HepG2 (cell line): Measurements from ENCODE around the gene CDCP1. TPM values are rescaled to one million over a fixed set of nuclear protein-coding genes. Genes with fewer than 3 reads are reported as not detected.

Source experiments
- ATAC-seq: fragments of 200-7000 bp; cut with Tn5 transposase; 3 replicates; pipeline ENCODE4 v1.9.1; 2020; ENCODE audit warnings: mild to moderate bottlenecking, moderate library complexity
- BruUV-seq: library from RNA; stranded (reverse); fragments of 400-500 nt; replicated peaks from 2 replicates; lab custom pipeline; 2021; lab: Mats Ljungman, UMichigan
- CTCF ChIA-PET: fragments of 300-600 bp; formaldehyde crosslinking; extraction: SDS; loops from one replicate; lab custom pipeline; 2021; ENCODE audit warnings: low total read pairs, inconsistent platforms, low intra/inter-chr PET ratio; lab: Yijun Ruan, JAX
- POLR2A ChIA-PET: fragments of 350-600 bp; sonication (Branson Sonifier 250); formaldehyde crosslinking; loops from one replicate; lab custom pipeline; 2020; ENCODE audit warnings: antibody characterized with exemption, inconsistent platforms; lab: Yijun Ruan, JAX
- DNase-seq: peaks from one replicate; pipeline ENCODE4 v3.0.0-alpha.2; 2015; ENCODE audit warnings: low spot score
- FAIRE-seq: peaks from 3 replicates; lab custom pipeline; 2011; peaks lifted over from hg19 to GRCh38; lab: Jason Lieb, UNC
- H2AFZ ChIP-seq: one replicate; pipeline ENCODE4 v1.6.1; 2011; ENCODE audit warnings: low read length, inconsistent platforms
- H3K27ac ChIP-seq: fragments of 300-600 bp; 3 replicates; pipeline ENCODE4 v1.8.0; 2011; ENCODE audit warnings: mixed run types, mild to moderate bottlenecking, mixed read lengths, low read length, inconsistent platforms; ENCODE audit not compliant: insufficient read depth; ENCODE audit errors: extremely low read length
- H3K27me3 ChIP-seq, 2 experiments: fragments of 200-600 bp in 1 of 2; 2 replicates in 1 of 2; 3 replicates in 1 of 2; pipeline versions ENCODE4 v1.6.0 to v1.8.0; 2011; ENCODE audit warnings: low read length in 2 of 2, mild to moderate bottlenecking in 2 of 2, moderate library complexity in 2 of 2, inconsistent platforms in 1 of 2; ENCODE audit not compliant: insufficient read depth in 2 of 2, control insufficient read depth in 1 of 2
- H3K36me3 ChIP-seq, 2 experiments: fragments of 200-600 bp in 1 of 2; replicated peaks in 1 of 2; 2 replicates in 1 of 2; 3 replicates in 1 of 2; pipeline versions ENCODE4 v1.5.1 to v1.8.0; 2011; ENCODE audit warnings: low read length in 2 of 2, inconsistent platforms in 1 of 2; ENCODE audit not compliant: insufficient read depth in 2 of 2, control insufficient read depth in 1 of 2
- H3K4me1 ChIP-seq: 2 replicates; pipeline ENCODE4 v1.5.1; 2012; ENCODE audit warnings: low read length, inconsistent platforms; ENCODE audit not compliant: insufficient read depth
- H3K4me2 ChIP-seq: 2 replicates; pipeline ENCODE4 v1.6.0; 2011; ENCODE audit warnings: low read depth, low read length, inconsistent platforms
- H3K4me3 ChIP-seq, 3 experiments: fragments of 200-600 bp in 1 of 3; sonication (generic), shearing (Covaris generic) in 1 of 3; replicated peaks in 1 of 3; 2 replicates each; pipeline ENCODE4 v1.5.1; 2011 to 2016; ENCODE audit warnings: low read length in 3 of 3, inconsistent platforms in 2 of 3, low read depth in 2 of 3, mild to moderate bottlenecking in 2 of 3, control low read depth in 1 of 3, mixed read lengths in 1 of 3; ENCODE audit not compliant: insufficient read depth in 1 of 3
- H3K79me2 ChIP-seq: one replicate; pipeline ENCODE4 v1.6.1; 2011; ENCODE audit warnings: low read length, inconsistent platforms; ENCODE audit not compliant: insufficient read depth
- H3K9ac ChIP-seq: 2 replicates; pipeline ENCODE4 v1.6.0; 2011; ENCODE audit warnings: mild to moderate bottlenecking, low read depth, low read length, inconsistent platforms; ENCODE audit not compliant: insufficient read depth
- H3K9me3 ChIP-seq: 2 replicates; pipeline ENCODE4 v1.5.1; 2012; ENCODE audit warnings: mild to moderate bottlenecking, low read length
- H4K20me1 ChIP-seq: 2 replicates; pipeline ENCODE4 v1.6.0; 2011; ENCODE audit warnings: inconsistent platforms, mild to moderate bottlenecking, low read length, moderate library complexity; ENCODE audit not compliant: insufficient read depth
- EHMT2 ChIP-seq: fragments of 200-600 bp; sonication (generic); IDR thresholded peaks from 2 replicates; pipeline ENCODE4 v1.7.0; 2017; ENCODE audit warnings: antibody characterized with exemption, low read depth, low read length, borderline replicate concordance
- JUN ChIP-seq: sonication (generic); formaldehyde crosslinking; IDR thresholded peaks from 2 replicates; pipeline ENCODE4 v1.4.0; 2020; ENCODE audit warnings: mild to moderate bottlenecking, missing genetic modification reagents
- KLF11 ChIP-seq: IDR thresholded peaks from 2 replicates; pipeline ENCODE4 v1.6.1; 2016; ENCODE audit warnings: missing compliant biosample characterization
- NR2C2 ChIP-seq: sonication (generic); formaldehyde crosslinking; IDR thresholded peaks from 2 replicates; pipeline ENCODE4 v1.4.0; 2020; ENCODE audit warnings: missing genetic modification reagents, mild to moderate bottlenecking, moderate library complexity, borderline replicate concordance
- NR2F1 ChIP-seq, 2 experiments: fragments of 450-650 bp in 1 of 2; formaldehyde crosslinking in 1 of 2; IDR thresholded peaks; 2 replicates each; pipeline versions ENCODE4 v1.5.0 to v1.6.1; 2016 to 2020; ENCODE audit warnings: mild to moderate bottlenecking in 1 of 2, missing compliant biosample characterization in 1 of 2, missing genetic modification reagents in 1 of 2, moderate library complexity in 1 of 2
- SOX5 ChIP-seq: IDR thresholded peaks from 2 replicates; pipeline ENCODE4 v1.6.1; 2016; ENCODE audit warnings: borderline replicate concordance
- STAT5B ChIP-seq: sonication (generic); formaldehyde crosslinking; IDR thresholded peaks from 2 replicates; pipeline ENCODE4 v1.4.0; 2020; ENCODE audit warnings: missing genetic modification reagents
- ZNF326 ChIP-seq: sonication (generic); formaldehyde crosslinking; IDR thresholded peaks from 2 replicates; pipeline ENCODE4 v1.4.0; 2020; ENCODE audit warnings: missing genetic modification reagents, borderline replicate concordance
- ZNF337 ChIP-seq: sonication (generic); formaldehyde crosslinking; IDR thresholded peaks from 2 replicates; pipeline ENCODE4 v1.5.1; 2020; ENCODE audit warnings: missing genetic modification reagents, low read depth, mild to moderate bottlenecking, borderline replicate concordance
- ZNF496 ChIP-seq: sonication (generic); formaldehyde crosslinking; IDR thresholded peaks from 2 replicates; pipeline ENCODE4 v1.8.1; 2023; ENCODE audit warnings: mild to moderate bottlenecking, moderate library complexity, missing genetic modification reagents; ENCODE audit not compliant: insufficient replicate concordance
- ZNF567 ChIP-seq: sonication (generic); formaldehyde crosslinking; IDR thresholded peaks from 2 replicates; pipeline ENCODE4 v1.8.1; 2023; ENCODE audit warnings: mild to moderate bottlenecking, missing genetic modification reagents, borderline replicate concordance
- WGBS: methylation state at CpG from one replicate; pipeline ENCODE4 v1.1.6; 2017; ENCODE audit warnings: low lambda C conversion rate; 5-methylcytosine and 5-hydroxymethylcytosine counted together
- in situ Hi-C: cut with HindIII; loops from 2 replicates; pipeline ENCODE4 v1.10.0; 2017; ENCODE audit warnings: low pct_unique_long_range_greater_than_20kb; ENCODE audit not compliant: extremely low pct_ligation_motif_present
- intact Hi-C: fragments of 100-400 bp; cut with micrococcal nuclease; formaldehyde crosslinking; loops from one replicate; pipeline ENCODE4 v1.10.0; 2022; ENCODE audit not compliant: unreplicated experiment
- polyA plus RNA-seq, 8 experiments: library from polyadenylated mRNA; depleted of rRNA in 3 of 8; stranded (reverse) in 7 of 8; unstranded in 1 of 8; fragments of >200 nt; fragmentation: Illumina TruSeq in 4 of 8; extraction: Trizol in 4 of 8; gene quantifications; 2 replicates each; pipeline versions ENCODE4 v1.2.1 to v1.2.3, GENCODE V29; 2011 to 2016; ENCODE audit warnings: low read depth in 4 of 8, missing spikeins in 1 of 8, mixed read lengths in 1 of 8; ENCODE audit not compliant: insufficient read depth in 1 of 8
- total RNA-seq, 5 experiments: library from RNA; depleted of rRNA; stranded (reverse); fragments of >200 nt; fragmentation: Illumina TruSeq; extraction: Trizol; gene quantifications; 2 replicates each; pipeline ENCODE4 v1.2.3, GENCODE V29; 2016; ENCODE audit warnings: low read depth in 1 of 5
- TF ChIP-seq, protein P1 (sequence below): sonication (generic); formaldehyde crosslinking; IDR thresholded peaks from 2 replicates; pipeline ENCODE4 v1.5.0; 2020; ENCODE audit warnings: mild to moderate bottlenecking, missing genetic modification reagents
- TF ChIP-seq, protein P2 (sequence below): sonication (generic); formaldehyde crosslinking; IDR thresholded peaks from 2 replicates; pipeline ENCODE4 v1.4.0; 2020; ENCODE audit warnings: mild to moderate bottlenecking, missing genetic modification reagents

The CDCP1 gene
- total and polyA plus RNA-seq, 2 of the 13 experiments (the other 11 are each of a cell fraction or from before 2014, with no cell fraction given) = 0.11 to 0.18 TPM

GRCh38 chr3:45055032-45055410, 91.2 kb downstream of the CDCP1 start (continued):
- TF ChIP-seq JUN (CRISPR knock-in tag) (no peak), ZNF496 (CRISPR knock-in tag) (no peak), EHMT2 (no peak), STAT5B (CRISPR knock-in tag) (no peak), NR2F1 (CRISPR knock-in tag; IDR thresholded peaks at IDR 0.05) (no peak)
- TF ChIP-seq, protein P1, sequence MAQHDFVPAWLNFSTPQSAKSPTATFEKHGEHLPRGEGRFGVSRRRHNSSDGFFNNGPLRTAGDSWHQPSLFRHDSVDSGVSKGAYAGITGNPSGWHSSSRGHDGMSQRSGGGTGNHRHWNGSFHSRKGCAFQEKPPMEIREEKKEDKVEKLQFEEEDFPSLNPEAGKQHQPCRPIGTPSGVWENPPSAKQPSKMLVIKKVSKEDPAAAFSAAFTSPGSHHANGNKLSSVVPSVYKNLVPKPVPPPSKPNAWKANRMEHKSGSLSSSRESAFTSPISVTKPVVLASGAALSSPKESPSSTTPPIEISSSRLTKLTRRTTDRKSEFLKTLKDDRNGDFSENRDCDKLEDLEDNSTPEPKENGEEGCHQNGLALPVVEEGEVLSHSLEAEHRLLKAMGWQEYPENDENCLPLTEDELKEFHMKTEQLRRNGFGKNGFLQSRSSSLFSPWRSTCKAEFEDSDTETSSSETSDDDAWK = no peak

DNA sequence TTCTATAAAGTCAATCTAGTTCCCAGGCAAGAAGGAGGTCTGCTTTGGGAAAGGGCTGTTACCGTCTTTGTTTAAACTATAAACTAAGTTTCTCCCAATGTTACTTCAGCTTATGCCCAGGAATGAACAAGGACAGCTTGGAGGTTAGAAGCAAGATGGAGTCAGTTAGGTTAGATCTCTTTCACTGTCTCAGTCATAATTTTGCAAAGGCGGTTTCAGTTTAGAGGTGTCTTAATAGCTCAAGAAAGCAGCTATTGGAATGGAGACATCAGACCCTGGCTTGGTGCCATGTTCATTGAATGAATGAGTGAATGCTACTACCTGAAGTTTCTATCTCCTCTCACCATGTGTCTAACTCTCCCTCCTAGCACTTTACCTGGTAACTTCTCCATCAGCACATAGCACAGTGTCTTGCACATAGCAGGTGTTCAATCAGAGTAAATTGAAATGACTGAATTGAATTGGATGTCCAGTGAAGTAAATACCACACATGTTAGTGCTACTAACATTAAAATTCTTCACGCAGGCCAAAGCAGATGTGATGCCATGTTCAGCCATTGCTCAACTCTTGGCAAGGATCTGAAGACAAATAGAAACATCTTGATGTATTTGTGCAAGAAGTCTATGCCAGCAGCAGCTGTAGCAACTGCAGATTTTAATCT, 91.9 kb downstream of the CDCP1 start:
- H3K27ac ChIP-seq = no peak overlapping the region
- H3K4me3 ChIP-seq = no peak overlapping the region
- CTCF ChIA-PET = no interaction called here
- in situ Hi-C loops (no loop called here), intact Hi-C loops (loop anchor here (2.0 kb wide), 1 partner anchor 14 kb away; no protein-coding TSS in a partner anchor)
- H3K79me2 ChIP-seq = no peaks in the 10 kb centered on the region
- H3K9ac ChIP-seq = no peak overlapping the region
- no peaks in the 10 kb centered on the region for H4K20me1 ChIP-seq
- POLR2A ChIA-PET = no interaction called here
- ATAC-seq (no peak), DNase-seq (no peak), FAIRE-seq (no peak)
- no peak overlapping the region for H2AFZ ChIP-seq
- peaks cover 9% of the 10 kb centered on the region; the same call in 1 of the 2 replicates for H3K4me1 ChIP-seq
- peaks cover 1 to 16% of the 10 kb centered on the region in 2 experiments; a peak in 2 of 5 replicates for H3K27me3 ChIP-seq
- 61% methylated on average over 3 of the region's 3 CpGs for WGBS
- H3K9me3 ChIP-seq = no peaks in the 10 kb centered on the region
- no TSS peak for BruUV-seq
- no peaks in the 10 kb centered on the region for H3K36me3 ChIP-seq
- no peak overlapping the region for H3K4me2 ChIP-seq
- TF ChIP-seq, protein P2, sequence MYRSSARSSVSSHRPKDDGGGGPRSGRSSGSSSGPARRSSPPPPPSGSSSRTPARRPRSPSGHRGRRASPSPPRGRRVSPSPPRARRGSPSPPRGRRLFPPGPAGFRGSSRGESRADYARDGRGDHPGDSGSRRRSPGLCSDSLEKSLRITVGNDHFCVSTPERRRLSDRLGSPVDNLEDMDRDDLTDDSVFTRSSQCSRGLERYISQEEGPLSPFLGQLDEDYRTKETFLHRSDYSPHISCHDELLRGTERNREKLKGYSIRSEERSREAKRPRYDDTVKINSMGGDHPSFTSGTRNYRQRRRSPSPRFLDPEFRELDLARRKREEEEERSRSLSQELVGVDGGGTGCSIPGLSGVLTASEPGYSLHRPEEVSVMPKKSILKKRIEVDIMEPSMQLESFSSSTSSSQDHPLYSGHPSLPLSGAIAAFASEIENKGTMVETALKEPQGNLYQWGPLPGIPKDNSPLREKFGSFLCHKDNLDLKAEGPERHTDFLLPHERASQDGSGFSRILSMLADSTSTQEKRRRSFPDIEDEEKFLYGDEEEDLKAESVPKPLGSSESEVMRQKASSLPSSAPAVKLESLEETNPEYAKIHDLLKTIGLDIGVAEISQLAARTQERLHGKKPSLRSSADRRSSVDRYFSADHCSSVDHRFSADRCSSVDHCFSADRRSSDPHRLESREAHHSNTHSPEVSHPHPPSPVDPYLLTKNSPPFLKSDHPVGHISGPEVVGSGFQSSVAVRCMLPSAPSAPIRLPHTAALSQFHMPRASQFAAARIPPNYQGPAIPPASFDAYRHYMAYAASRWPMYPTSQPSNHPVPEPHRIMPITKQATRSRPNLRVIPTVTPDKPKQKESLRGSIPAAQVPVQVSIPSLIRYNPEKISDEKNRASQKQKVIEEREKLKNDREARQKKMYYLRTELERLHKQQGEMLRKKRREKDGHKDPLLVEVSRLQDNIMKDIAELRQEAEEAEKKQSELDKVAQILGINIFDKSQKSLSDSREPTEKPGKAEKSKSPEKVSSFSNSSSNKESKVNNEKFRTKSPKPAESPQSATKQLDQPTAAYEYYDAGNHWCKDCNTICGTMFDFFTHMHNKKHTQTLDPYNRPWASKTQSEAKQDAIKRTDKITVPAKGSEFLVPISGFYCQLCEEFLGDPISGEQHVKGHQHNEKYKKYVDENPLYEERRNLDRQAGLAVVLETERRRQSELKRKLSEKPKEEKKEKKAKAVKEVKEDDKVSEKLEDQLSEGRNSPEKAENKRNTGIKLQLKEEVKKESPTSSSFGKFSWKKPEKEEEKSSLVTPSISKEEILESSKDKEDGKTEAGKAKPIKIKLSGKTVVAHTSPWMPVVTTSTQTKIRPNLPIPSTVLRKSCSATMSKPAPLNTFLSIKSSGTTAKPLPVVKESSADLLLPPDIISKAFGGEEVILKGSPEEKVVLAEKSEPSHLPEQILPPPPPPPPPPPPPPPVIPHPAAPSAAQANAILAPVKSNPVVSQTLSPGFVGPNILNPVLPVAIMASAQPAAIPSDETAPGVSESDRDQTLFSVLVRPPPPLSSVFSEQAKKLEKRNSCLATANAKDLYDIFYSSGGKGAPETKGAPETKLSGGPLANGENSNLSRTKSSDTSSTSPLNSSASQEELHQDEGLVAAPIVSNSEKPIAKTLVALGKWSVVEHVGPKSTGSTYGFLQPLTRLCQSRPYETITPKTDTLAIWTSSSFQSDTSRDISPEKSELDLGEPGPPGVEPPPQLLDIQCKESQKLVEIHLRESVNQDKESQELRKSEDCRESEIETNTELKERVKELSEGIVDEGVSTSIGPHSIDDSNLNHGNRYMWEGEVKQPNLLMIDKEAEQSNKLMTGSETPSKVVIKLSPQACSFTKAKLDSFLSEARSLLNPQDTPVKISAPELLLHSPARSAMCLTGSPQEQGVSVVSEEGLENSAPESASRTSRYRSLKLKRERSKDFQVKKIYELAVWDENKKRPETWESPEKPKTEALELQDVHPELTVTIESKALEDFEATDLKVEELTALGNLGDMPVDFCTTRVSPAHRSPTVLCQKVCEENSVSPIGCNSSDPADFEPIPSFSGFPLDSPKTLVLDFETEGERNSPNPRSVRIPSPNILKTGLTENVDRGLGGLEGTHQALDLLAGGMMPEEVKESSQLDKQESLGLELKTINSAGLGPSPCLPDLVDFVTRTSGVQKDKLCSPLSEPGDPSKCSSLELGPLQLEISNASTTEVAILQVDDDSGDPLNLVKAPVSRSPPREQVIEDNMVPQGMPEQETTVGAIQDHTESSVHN = no peak
- TF ChIP-seq ZNF326 = no peak
- TF ChIP-seq ZNF567 (CRISPR knock-in tag) = no peak
- TF ChIP-seq NR2C2 (CRISPR knock-in tag) = no peak
- TF ChIP-seq ZNF337 = no peak
- TF ChIP-seq SOX5 (CRISPR knock-in tag) = no peak
- TF ChIP-seq KLF11 = no peak
